C4-2B (cell line): ENCODE data around the gene TRIM8.

Source experiments
- H3K27ac ChIP-seq: fragments of 450-650 bp; 2 replicates; pipeline ENCODE4 v1.5.1; 2017
- CTCF ChIP-seq: fragments of 450-650 bp; conservative IDR thresholded peaks from 2 replicates; pipeline ENCODE4 v1.5.1; 2017; ENCODE audit warnings: mild to moderate bottlenecking
- ZFX ChIP-seq: fragments of 450-650 bp; IDR thresholded peaks from 2 replicates; pipeline ENCODE4 v1.6.1; 2017

Gene TRIM8

GRCh38 chr10:102670871-102671434, 26.7 kb downstream of the TRIM8 start:
- no peak overlapping the region for H3K27ac ChIP-seq
- no peak for TF ChIP-seq CTCF
- no peak for TF ChIP-seq ZFX

- TF ChIP-seq ZFX, result no peak
- no peak for TF ChIP-seq CTCF
- no peak overlapping the region for H3K27ac ChIP-seq
These were observed 29.0 kb downstream of the TRIM8 start for GRCh38 chr10:102673236-102673818.

GRCh38 chr10:102673819-102674511, 29.7 kb downstream of the TRIM8 start:
- no peak overlapping the region for H3K27ac ChIP-seq
- no peak for TF ChIP-seq ZFX
- no peak for TF ChIP-seq CTCF

GRCh38 chr10:102674566-102674965, 30.3 kb downstream of the TRIM8 start:
- no peak for TF ChIP-seq CTCF
- TF ChIP-seq ZFX, result no peak

GRCh38 chr10:102675011-102675665, 30.9 kb downstream of the TRIM8 start:
- H3K27ac ChIP-seq, result no peak overlapping the region
- TF ChIP-seq ZFX (no peak), CTCF (no peak)

More at GRCh38 chr10:102674566-102674965, 30.3 kb downstream of the TRIM8 start:
- no peak overlapping the region for H3K27ac ChIP-seq

GRCh38 chr10:102675666-102676533, 31.6 kb downstream of the TRIM8 start:
- no peak overlapping the region for H3K27ac ChIP-seq
- TF ChIP-seq CTCF (no peak), ZFX (no peak)
